Measurements from ENCODE around the gene CORO2B.

CORO2B gene

GRCh38 chr15:68586274-68586961 lies 7.6 kb downstream of the CORO2B start:
- Histone ChIP-seq H3K27me3 (ENCODE audit: insufficient read depth, insufficient read length) (no peaks in the 10 kb centered on the region), H3K9me3 (ENCODE audit: insufficient read depth, low read length) (no peaks in the 10 kb centered on the region), H3K4me3 (ENCODE audit: insufficient read length, low read depth) (no peak overlapping the region), H3K36me3 (ENCODE audit: insufficient read depth, insufficient read length, low read length) (no peaks in the 10 kb centered on the region), H3K4me1 (ENCODE audit: insufficient read depth, insufficient read length) (peaks cover 21% of the 10 kb centered on the region), H3K9ac (ENCODE audit: insufficient read length, low read depth) (no peak overlapping the region)
- no peak for TF ChIP-seq YY1 (IDR thresholded peaks at IDR 0.05; ENCODE audit: insufficient read depth, insufficient read length)
- TF ChIP-seq ZNF274 (IDR thresholded peaks at IDR 0.05; ENCODE audit: low read depth, low read length), result no peak
- no peak for TF ChIP-seq SUZ12 (IDR thresholded peaks at IDR 0.05; ENCODE audit: extremely low read depth, insufficient read depth, insufficient read length)
- no peak for DNase-seq (ENCODE audit: low read depth, low spot score)

- Histone ChIP-seq H3K27me3 (ENCODE audit: insufficient read depth, insufficient read length) (no peaks in the 10 kb centered on the region), H3K9ac (ENCODE audit: insufficient read length, low read depth) (no peak overlapping the region), H3K4me3 (ENCODE audit: insufficient read length, low read depth) (no peak overlapping the region), H3K9me3 (ENCODE audit: insufficient read depth, low read length) (no peaks in the 10 kb centered on the region), H3K4me1 (ENCODE audit: insufficient read depth, insufficient read length) (peaks cover 18% of the 10 kb centered on the region), H3K36me3 (ENCODE audit: insufficient read depth, insufficient read length, low read length) (no peaks in the 10 kb centered on the region)
- TF ChIP-seq YY1 (IDR thresholded peaks at IDR 0.05; ENCODE audit: insufficient read depth, insufficient read length) (no peak), ZNF274 (IDR thresholded peaks at IDR 0.05; ENCODE audit: low read depth, low read length) (no peak), SUZ12 (IDR thresholded peaks at IDR 0.05; ENCODE audit: extremely low read depth, insufficient read depth, insufficient read length) (no peak)
- DNase-seq (ENCODE audit: low read depth, low spot score), result no peak
Measured at GRCh38 chr15:68587769-68588385, 9.1 kb downstream of the CORO2B start.

GRCh38 chr15:68589053-68589452 lies 10.3 kb downstream of the CORO2B start:
- Histone ChIP-seq H3K4me1 (ENCODE audit: insufficient read depth, insufficient read length) (peaks cover 14% of the 10 kb centered on the region), H3K36me3 (ENCODE audit: insufficient read depth, insufficient read length, low read length) (no peaks in the 10 kb centered on the region)

GRCh38 chr15:68589783-68590710 lies 11.3 kb downstream of the CORO2B start:
- Histone ChIP-seq H3K4me3 (ENCODE audit: insufficient read length, low read depth) (no peak overlapping the region), H3K9ac (ENCODE audit: insufficient read length, low read depth) (no peak overlapping the region), H3K27me3 (ENCODE audit: insufficient read depth, insufficient read length) (no peaks in the 10 kb centered on the region), H3K9me3 (ENCODE audit: insufficient read depth, low read length) (no peaks in the 10 kb centered on the region), H3K36me3 (ENCODE audit: insufficient read depth, insufficient read length, low read length) (no peaks in the 10 kb centered on the region), H3K4me1 (ENCODE audit: insufficient read depth, insufficient read length) (peaks cover 14% of the 10 kb centered on the region)
- TF ChIP-seq SUZ12 (IDR thresholded peaks at IDR 0.05; ENCODE audit: extremely low read depth, insufficient read depth, insufficient read length) (no peak), ZNF274 (IDR thresholded peaks at IDR 0.05; ENCODE audit: low read depth, low read length) (no peak), YY1 (IDR thresholded peaks at IDR 0.05; ENCODE audit: insufficient read depth, insufficient read length) (no peak)
- no peak for DNase-seq (ENCODE audit: low read depth, low spot score)

More at GRCh38 chr15:68589053-68589452, 10.3 kb downstream of the CORO2B start:
- Histone ChIP-seq H3K9ac (ENCODE audit: insufficient read length, low read depth) (no peak overlapping the region), H3K9me3 (ENCODE audit: insufficient read depth, low read length) (no peaks in the 10 kb centered on the region), H3K27me3 (ENCODE audit: insufficient read depth, insufficient read length) (no peaks in the 10 kb centered on the region), H3K4me3 (ENCODE audit: insufficient read length, low read depth) (no peak overlapping the region)
- DNase-seq (ENCODE audit: low read depth, low spot score), result no peak
- TF ChIP-seq SUZ12 (IDR thresholded peaks at IDR 0.05; ENCODE audit: extremely low read depth, insufficient read depth, insufficient read length) (no peak), YY1 (IDR thresholded peaks at IDR 0.05; ENCODE audit: insufficient read depth, insufficient read length) (no peak), ZNF274 (IDR thresholded peaks at IDR 0.05; ENCODE audit: low read depth, low read length) (no peak)

GRCh38 chr15:68590721-68591389 lies 12.1 kb downstream of the CORO2B start:
- no peaks in the 10 kb centered on the region for H3K27me3 ChIP-seq (ENCODE audit: insufficient read depth, insufficient read length)
- H3K36me3 ChIP-seq (ENCODE audit: insufficient read depth, insufficient read length, low read length), result no peaks in the 10 kb centered on the region
- H3K9me3 ChIP-seq (ENCODE audit: insufficient read depth, low read length), result no peaks in the 10 kb centered on the region
- DNase-seq (ENCODE audit: low read depth, low spot score), result no peak
- H3K4me1 ChIP-seq (ENCODE audit: insufficient read depth, insufficient read length), result peaks cover 9% of the 10 kb centered on the region
- TF ChIP-seq SUZ12 (IDR thresholded peaks at IDR 0.05; ENCODE audit: extremely low read depth, insufficient read depth, insufficient read length) (no peak), YY1 (IDR thresholded peaks at IDR 0.05; ENCODE audit: insufficient read depth, insufficient read length) (no peak)
- no peak overlapping the region for H3K9ac ChIP-seq (ENCODE audit: insufficient read length, low read depth)
- no peak overlapping the region for H3K4me3 ChIP-seq (ENCODE audit: insufficient read length, low read depth)

GRCh38 chr15:68592054-68592453 lies 13.3 kb downstream of the CORO2B start:
- no peak for TF ChIP-seq YY1 (IDR thresholded peaks at IDR 0.05; ENCODE audit: insufficient read depth, insufficient read length)
- TF ChIP-seq ZNF274 (IDR thresholded peaks at IDR 0.05; ENCODE audit: low read depth, low read length), result no peak
- Histone ChIP-seq H3K9ac (ENCODE audit: insufficient read length, low read depth) (no peak overlapping the region), H3K27me3 (ENCODE audit: insufficient read depth, insufficient read length) (no peaks in the 10 kb centered on the region), H3K36me3 (ENCODE audit: insufficient read depth, insufficient read length, low read length) (no peaks in the 10 kb centered on the region), H3K9me3 (ENCODE audit: insufficient read depth, low read length) (no peaks in the 10 kb centered on the region), H3K4me1 (ENCODE audit: insufficient read depth, insufficient read length) (peaks cover 13% of the 10 kb centered on the region), H3K4me3 (ENCODE audit: insufficient read length, low read depth) (no peak overlapping the region)
- no peak for DNase-seq (ENCODE audit: low read depth, low spot score)

Measured in NT2/D1 (cell line).